IMR-90 (cell line): ENCODE results near the gene DIP2C. TPM values are rescaled to one million over a fixed set of nuclear protein-coding genes. Genes with fewer than 3 reads are reported as not detected.

ENCODE experiments used
- ATAC-seq: fragments of 200-7000 bp; cut with Tn5 transposase; 2 replicates; pipeline ENCODE4 v1.9.1; 2020; ENCODE audit warnings: low read depth, mild to moderate bottlenecking, moderate library complexity
- BruUV-seq: library from RNA; stranded (reverse); fragments of 400-500 nt; replicated peaks from 2 replicates; lab custom pipeline; 2021; lab: Mats Ljungman, UMichigan
- CTCF ChIA-PET: fragments of 300-600 bp; formaldehyde crosslinking; extraction: SDS; loops from one replicate; lab custom pipeline; 2021; ENCODE audit warnings: antibody characterized with exemption; lab: Yijun Ruan, JAX
- POLR2A ChIA-PET: fragments of 300-600 bp; sonication (Branson Sonifier 250); formaldehyde crosslinking; loops from one replicate; lab custom pipeline; 2022; ENCODE audit warnings: antibody characterized with exemption; ENCODE audit not compliant: unreplicated experiment; lab: Charles Lee
- DNase-seq: peaks from one replicate; pipeline ENCODE4 v3.0.0; 2013
- H2AFZ ChIP-seq: replicated peaks from 2 replicates; pipeline ENCODE3; 2013; ENCODE audit warnings: low read length, mild to moderate bottlenecking; ENCODE audit not compliant: poor library complexity
- H2AK5ac ChIP-seq: 2 replicates; pipeline ENCODE4 v1.6.1; 2013; ENCODE audit warnings: low read depth, low read length, inconsistent platforms
- H2AK9ac ChIP-seq: replicated peaks from 2 replicates; pipeline ENCODE3; 2013; ENCODE audit warnings: mild to moderate bottlenecking, low read depth, low read length, moderate library complexity; ENCODE audit not compliant: poor library complexity
- H2BK120ac ChIP-seq: 2 replicates; pipeline ENCODE4 v1.6.1; 2013; ENCODE audit warnings: low read depth, low read length, inconsistent platforms
- H2BK15ac ChIP-seq: 3 replicates; pipeline ENCODE4 v1.6.1; 2013; ENCODE audit warnings: low read depth, low read length, inconsistent platforms
- H2BK20ac ChIP-seq: 2 replicates; pipeline ENCODE4 v1.6.1; 2013; ENCODE audit warnings: low read depth, mild to moderate bottlenecking, inconsistent platforms, low read length, moderate library complexity
- H2BK5ac ChIP-seq: 2 replicates; pipeline ENCODE4 v1.6.1; 2013; ENCODE audit warnings: mild to moderate bottlenecking, low read depth, low read length, inconsistent platforms; ENCODE audit not compliant: poor library complexity, severe bottlenecking
- H3K14ac ChIP-seq: replicated peaks from 2 replicates; pipeline ENCODE4 v1.6.1; 2013; ENCODE audit warnings: low read depth, low read length, inconsistent platforms
- H3K18ac ChIP-seq: 2 replicates; pipeline ENCODE4 v1.6.1; 2013; ENCODE audit warnings: low read depth, low read length, control low read depth
- H3K23ac ChIP-seq: 2 replicates; pipeline ENCODE4 v1.6.1; 2013; ENCODE audit warnings: low read depth, low read length, inconsistent platforms
- H3K27ac ChIP-seq: 2 replicates; pipeline ENCODE4 v1.5.1; 2013; ENCODE audit warnings: mild to moderate bottlenecking, control low read depth, low read length; ENCODE audit not compliant: insufficient read depth
- H3K27me3 ChIP-seq: 2 replicates; pipeline ENCODE4 v1.6.1; 2013; ENCODE audit warnings: low read length; ENCODE audit not compliant: control insufficient read depth, insufficient read depth
- H3K36me3 ChIP-seq: 2 replicates; pipeline ENCODE4 v1.6.1; 2013; ENCODE audit warnings: low read length, mixed read lengths; ENCODE audit not compliant: control insufficient read depth, insufficient read depth
- H3K4ac ChIP-seq: 2 replicates; pipeline ENCODE4 v1.6.1; 2013; ENCODE audit warnings: low read depth, low read length, inconsistent platforms
- H3K4me1 ChIP-seq: 2 replicates; pipeline ENCODE4 v1.6.1; 2013; ENCODE audit warnings: low read length, mixed read lengths; ENCODE audit not compliant: control insufficient read depth, insufficient read depth
- H3K4me2 ChIP-seq: 2 replicates; pipeline ENCODE4 v1.6.1; 2013; ENCODE audit warnings: low read depth, mild to moderate bottlenecking, control low read depth, low read length, moderate library complexity
- H3K4me3 ChIP-seq: 2 replicates; pipeline ENCODE4 v1.5.1; 2013; ENCODE audit warnings: low read depth, mild to moderate bottlenecking, control low read depth, low read length, moderate library complexity; ENCODE audit not compliant: insufficient read depth
- H3K56ac ChIP-seq: 2 replicates; pipeline ENCODE4 v1.6.1; 2013; ENCODE audit warnings: low read length, inconsistent platforms; ENCODE audit not compliant: insufficient read depth; ENCODE audit errors: extremely low read depth
- H3K79me1 ChIP-seq, 2 experiments: 2 replicates each; pipeline ENCODE4 v1.6.1; 2013; ENCODE audit warnings: low read length in 2 of 2, inconsistent platforms in 1 of 2, low read depth in 1 of 2
- H3K9ac ChIP-seq: 2 replicates; pipeline ENCODE4 v1.6.1; 2013; ENCODE audit warnings: low read depth, low read length, control low read depth
- H3K9me1 ChIP-seq: 2 replicates; pipeline ENCODE4 v1.6.1; 2013; ENCODE audit warnings: low read length, inconsistent platforms; ENCODE audit not compliant: insufficient read depth
- H3K9me3 ChIP-seq: 2 replicates; pipeline ENCODE4 v1.6.1; 2013; ENCODE audit warnings: low read length; ENCODE audit not compliant: control insufficient read depth, insufficient read depth
- H4K20me1 ChIP-seq: 2 replicates; pipeline ENCODE4 v1.6.1; 2013; ENCODE audit warnings: low read length, inconsistent platforms; ENCODE audit not compliant: insufficient read depth
- H4K5ac ChIP-seq: 2 replicates; pipeline ENCODE4 v1.6.1; 2013; ENCODE audit warnings: mild to moderate bottlenecking, low read depth, low read length, control low read depth
- H4K8ac ChIP-seq, 2 experiments: 2 replicates each; pipeline ENCODE4 v1.6.1; 2013; ENCODE audit warnings: low read depth in 2 of 2, low read length in 2 of 2, control low read depth in 1 of 2, inconsistent platforms in 1 of 2
- H4K91ac ChIP-seq: 2 replicates; pipeline ENCODE4 v1.6.1; 2013; ENCODE audit warnings: low read depth, low read length, inconsistent platforms; ENCODE audit not compliant: insufficient read depth
- BHLHE40 ChIP-seq: fragments of 150-350 bp; IDR thresholded peaks from 2 replicates; pipeline ENCODE4 v1.6.1; 2016; ENCODE audit warnings: mild to moderate bottlenecking, low read depth, low read length
- CEBPB ChIP-seq: IDR thresholded peaks from 2 replicates; pipeline ENCODE4 v1.6.1; 2012; ENCODE audit warnings: low read depth, low read length, improper control_type of control experiment
- CHD1 ChIP-seq: IDR thresholded peaks from 2 replicates; pipeline ENCODE4 v1.6.1; 2012; ENCODE audit warnings: low read depth, low read length, improper control_type of control experiment
- FOS ChIP-seq: fragments of 150-350 bp; IDR thresholded peaks from 2 replicates; pipeline ENCODE4 v1.6.1; 2016; ENCODE audit warnings: low read depth, low read length
- MAFK ChIP-seq: IDR thresholded peaks from 2 replicates; pipeline ENCODE4 v1.6.1; 2012; ENCODE audit warnings: low read depth, low read length, improper control_type of control experiment
- MAZ ChIP-seq: IDR thresholded peaks from 2 replicates; pipeline ENCODE4 v1.6.1; 2012; ENCODE audit warnings: low read depth, mild to moderate bottlenecking, low read length, improper control_type of control experiment, moderate library complexity, borderline replicate concordance
- MXI1 ChIP-seq: IDR thresholded peaks from 2 replicates; pipeline ENCODE4 v1.6.1; 2012; ENCODE audit warnings: low read depth, mild to moderate bottlenecking, low read length, moderate library complexity, borderline replicate concordance
- NFE2L2 ChIP-seq: fragments of 150-350 bp; IDR thresholded peaks from 2 replicates; pipeline ENCODE4 v1.6.1; 2016; ENCODE audit warnings: low read depth, mild to moderate bottlenecking, low read length
- POLR2A ChIP-seq: IDR thresholded peaks from 2 replicates; pipeline ENCODE4 v1.6.1; 2012; ENCODE audit warnings: mild to moderate bottlenecking, low read depth, low read length
- RAD21 ChIP-seq: IDR thresholded peaks from 2 replicates; pipeline ENCODE4 v1.6.1; 2012; ENCODE audit warnings: low read length, improper control_type of control experiment
- RCOR1 ChIP-seq: IDR thresholded peaks from 2 replicates; pipeline ENCODE4 v1.6.1; 2012; ENCODE audit warnings: mild to moderate bottlenecking, low read length, improper control_type of control experiment; ENCODE audit not compliant: insufficient replicate concordance
- RFX5 ChIP-seq: IDR thresholded peaks from 2 replicates; pipeline ENCODE4 v1.8.0; 2012; ENCODE audit warnings: low read depth, mild to moderate bottlenecking, low read length, moderate library complexity
- SMC3 ChIP-seq: fragments of 150-350 bp; IDR thresholded peaks from 2 replicates; pipeline ENCODE4 v1.6.1; 2016; ENCODE audit warnings: low read depth, mild to moderate bottlenecking, antibody characterized with exemption, low read length, moderate library complexity
- WGBS, 2 experiments: methylation state at CpG; one replicate each; pipeline versions ENCODE4 v1.1.5 to v1.1.7; 2013; ENCODE audit warnings: missing lambda C conversion rate in 2 of 2; ENCODE audit not compliant: insufficient read length in 1 of 2; ENCODE audit errors: extremely low coverage in 2 of 2; 5-methylcytosine and 5-hydroxymethylcytosine counted together
- dilution Hi-C: fragments of 300-500 bp; cut with HindIII; formaldehyde crosslinking; loops from one replicate; pipeline ENCODE4 v1.14.3; 2018; ENCODE audit warnings: low sequenced_read_pairs; ENCODE audit not compliant: unreplicated experiment
- in situ Hi-C: fragments of 300-500 bp; cut with MboI; formaldehyde crosslinking; loops from 3 replicates; pipeline ENCODE4 v1.14.3; 2019; ENCODE audit warnings: low sequenced_read_pairs, inconsistent platforms, mixed read lengths
- intact Hi-C: fragments of 100-400 bp; cut with micrococcal nuclease; formaldehyde crosslinking; loops from 2 replicates; pipeline ENCODE4 v1.10.0; 2022
- polyA plus RNA-seq, 3 experiments: library from polyadenylated mRNA; depleted of rRNA; stranded (reverse); fragments of >200 nt; gene quantifications; 2 replicates each; pipeline ENCODE4 v1.2.3, GENCODE V29; 2012; ENCODE audit warnings: low replicate concordance in 1 of 3
- total RNA-seq: library from RNA; depleted of rRNA; stranded (reverse); fragments of >200 nt; gene quantifications from 2 replicates; pipeline ENCODE4 v1.2.3, GENCODE V29; 2012
- TF ChIP-seq, protein P1 (sequence below): fragments of 150-350 bp; IDR thresholded peaks from 2 replicates; pipeline ENCODE4 v1.6.1; 2017; ENCODE audit warnings: mild to moderate bottlenecking, antibody characterized with exemption, low read length, low read depth
- TF ChIP-seq, protein P2 (sequence below): conservative IDR thresholded peaks from 2 replicates; pipeline ENCODE4 v1.5.1; 2012; ENCODE audit warnings: mild to moderate bottlenecking, low read depth, low read length, improper control_type of control experiment
- TF ChIP-seq, protein P3 (sequence below): fragments of 150-350 bp; IDR thresholded peaks from 2 replicates; pipeline ENCODE4 v1.6.1; 2016; ENCODE audit warnings: low read depth, mild to moderate bottlenecking, low read length, moderate library complexity, borderline replicate concordance

DIP2C gene
- total and polyA plus RNA-seq, 2 of the 4 experiments (the other 2 are of a cell fraction), result 8.6 to 17.3 TPM

DNA sequence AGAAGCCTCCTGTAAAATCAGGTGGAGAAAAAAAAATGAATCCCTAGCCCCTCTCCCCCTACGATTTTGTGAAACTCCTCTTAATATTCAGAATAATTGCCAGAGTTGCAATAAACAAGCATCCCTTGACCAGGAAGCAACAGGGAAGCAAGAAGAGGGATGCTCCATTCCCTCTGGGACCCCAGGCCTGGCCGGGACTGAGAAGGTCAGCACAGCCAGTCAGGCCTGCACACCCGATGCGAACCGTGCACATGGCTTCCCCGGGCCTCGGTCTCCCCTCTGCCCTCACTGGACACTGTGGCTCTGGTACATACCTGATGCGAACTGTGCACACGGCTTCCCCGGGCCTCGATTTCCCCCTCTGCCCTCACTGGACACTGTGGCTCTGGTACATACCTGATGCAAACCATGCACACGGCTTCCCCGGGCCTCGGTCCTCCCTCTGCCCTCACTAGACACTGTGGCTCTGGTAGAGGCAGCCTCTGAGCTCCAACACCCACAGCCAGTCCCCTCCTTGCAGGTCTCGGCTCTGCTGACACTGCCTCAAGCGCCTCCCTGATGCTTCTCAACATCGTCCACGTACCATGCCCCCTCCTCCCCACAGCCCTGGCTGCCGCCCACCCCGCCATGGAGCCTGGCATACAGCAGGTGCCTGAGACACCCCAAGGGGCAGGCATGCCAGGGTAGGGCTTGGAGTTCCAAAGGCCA, 138.6 kb downstream of the DIP2C start:
- H4K20me1 ChIP-seq, result peaks cover 93% of the 10 kb centered on the region
- H3K56ac ChIP-seq, result no peak overlapping the region
- H3K9ac ChIP-seq, result no peak overlapping the region
- H3K27me3 ChIP-seq, result no peaks in the 10 kb centered on the region
- ATAC-seq (no peak), DNase-seq (no peak)
- H2BK15ac ChIP-seq, result no peak overlapping the region
- no TSS peak for BruUV-seq
- TF ChIP-seq SMC3, result no peak
- TF ChIP-seq, protein P1, sequence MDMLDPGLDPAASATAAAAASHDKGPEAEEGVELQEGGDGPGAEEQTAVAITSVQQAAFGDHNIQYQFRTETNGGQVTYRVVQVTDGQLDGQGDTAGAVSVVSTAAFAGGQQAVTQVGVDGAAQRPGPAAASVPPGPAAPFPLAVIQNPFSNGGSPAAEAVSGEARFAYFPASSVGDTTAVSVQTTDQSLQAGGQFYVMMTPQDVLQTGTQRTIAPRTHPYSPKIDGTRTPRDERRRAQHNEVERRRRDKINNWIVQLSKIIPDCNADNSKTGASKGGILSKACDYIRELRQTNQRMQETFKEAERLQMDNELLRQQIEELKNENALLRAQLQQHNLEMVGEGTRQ, result no peak
- TF ChIP-seq MAZ, result no peak
- TF ChIP-seq RFX5, result no peak
- TF ChIP-seq, protein P2, sequence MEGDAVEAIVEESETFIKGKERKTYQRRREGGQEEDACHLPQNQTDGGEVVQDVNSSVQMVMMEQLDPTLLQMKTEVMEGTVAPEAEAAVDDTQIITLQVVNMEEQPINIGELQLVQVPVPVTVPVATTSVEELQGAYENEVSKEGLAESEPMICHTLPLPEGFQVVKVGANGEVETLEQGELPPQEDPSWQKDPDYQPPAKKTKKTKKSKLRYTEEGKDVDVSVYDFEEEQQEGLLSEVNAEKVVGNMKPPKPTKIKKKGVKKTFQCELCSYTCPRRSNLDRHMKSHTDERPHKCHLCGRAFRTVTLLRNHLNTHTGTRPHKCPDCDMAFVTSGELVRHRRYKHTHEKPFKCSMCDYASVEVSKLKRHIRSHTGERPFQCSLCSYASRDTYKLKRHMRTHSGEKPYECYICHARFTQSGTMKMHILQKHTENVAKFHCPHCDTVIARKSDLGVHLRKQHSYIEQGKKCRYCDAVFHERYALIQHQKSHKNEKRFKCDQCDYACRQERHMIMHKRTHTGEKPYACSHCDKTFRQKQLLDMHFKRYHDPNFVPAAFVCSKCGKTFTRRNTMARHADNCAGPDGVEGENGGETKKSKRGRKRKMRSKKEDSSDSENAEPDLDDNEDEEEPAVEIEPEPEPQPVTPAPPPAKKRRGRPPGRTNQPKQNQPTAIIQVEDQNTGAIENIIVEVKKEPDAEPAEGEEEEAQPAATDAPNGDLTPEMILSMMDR, result no peak
- no peak for TF ChIP-seq NFE2L2
- no peak for TF ChIP-seq POLR2A
- no peak for TF ChIP-seq RCOR1
- no peak for TF ChIP-seq CEBPB
- TF ChIP-seq RAD21, result no peak
- TF ChIP-seq FOS, result no peak
- TF ChIP-seq MXI1, result no peak
- no peak for TF ChIP-seq CHD1
- no peak for TF ChIP-seq MAFK
- no peak for TF ChIP-seq BHLHE40
- TF ChIP-seq, protein P3, sequence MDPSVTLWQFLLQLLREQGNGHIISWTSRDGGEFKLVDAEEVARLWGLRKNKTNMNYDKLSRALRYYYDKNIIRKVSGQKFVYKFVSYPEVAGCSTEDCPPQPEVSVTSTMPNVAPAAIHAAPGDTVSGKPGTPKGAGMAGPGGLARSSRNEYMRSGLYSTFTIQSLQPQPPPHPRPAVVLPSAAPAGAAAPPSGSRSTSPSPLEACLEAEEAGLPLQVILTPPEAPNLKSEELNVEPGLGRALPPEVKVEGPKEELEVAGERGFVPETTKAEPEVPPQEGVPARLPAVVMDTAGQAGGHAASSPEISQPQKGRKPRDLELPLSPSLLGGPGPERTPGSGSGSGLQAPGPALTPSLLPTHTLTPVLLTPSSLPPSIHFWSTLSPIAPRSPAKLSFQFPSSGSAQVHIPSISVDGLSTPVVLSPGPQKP, result no peak
- ChIA-PET POLR2A (no interaction called here), CTCF (no interaction called here)
- no peaks in the 10 kb centered on the region for H3K36me3 ChIP-seq
- intact Hi-C loops (no loop called here), in situ Hi-C loops (no loop called here), dilution Hi-C loops (no loop called here)
- no peak overlapping the region for H3K4me3 ChIP-seq
- H3K18ac ChIP-seq, result no peak overlapping the region
- H3K27ac ChIP-seq, result no peak overlapping the region
- peaks cover 11% of the 10 kb centered on the region for H3K9me1 ChIP-seq
- H4K91ac ChIP-seq, result no peak overlapping the region
- no peak overlapping the region for H2BK5ac ChIP-seq
- H3K14ac ChIP-seq, result no peak overlapping the region
- no peak overlapping the region for H3K4me2 ChIP-seq
- H2AFZ ChIP-seq, result no peak overlapping the region
- no peak overlapping the region for H2AK9ac ChIP-seq
- H3K4ac ChIP-seq, result no peak overlapping the region
- no peak overlapping the region for H4K8ac ChIP-seq
- H3K23ac ChIP-seq, result no peak overlapping the region
- WGBS, 2 experiments, result 100% methylated on average over 8 of the region's 20 CpGs; no CpG with 5 or more reads in 1 of the 2 experiments
- peaks cover 39 to 90% of the 10 kb centered on the region in 2 experiments for H3K79me1 ChIP-seq
- no peak overlapping the region for H2BK20ac ChIP-seq
- H2BK120ac ChIP-seq, result no peak overlapping the region
- no peak overlapping the region for H4K5ac ChIP-seq
- H2AK5ac ChIP-seq, result no peak overlapping the region
- H3K4me1 ChIP-seq, result peaks cover 11% of the 10 kb centered on the region
- H3K9me3 ChIP-seq, result no peaks in the 10 kb centered on the region
